ENCODE data around the gene CALCOCO2.

GRCh38 chr17:48795444-48796162, 35.2 kb upstream of the CALCOCO2 start:
- TF ChIP-seq POLR2A (IDR thresholded peaks at IDR 0.05) (no peak), CTCF (IDR thresholded peaks at IDR 0.05) (no peak)

Measured in heart left ventricle (tissue), 13 donors.